DMS153 (cell line): ENCODE results near the gene CCSER1.
"Not testable (repeated sequence)": the region's sequence is repeated elsewhere in the genome, so short reads cannot be mapped to it uniquely, and the experiment has no call there.

ENCODE experiments used
- DNase-seq: peaks from one replicate; lab custom pipeline; 2025; lab: John Stamatoyannopoulos, UW

Gene CCSER1

DNA sequence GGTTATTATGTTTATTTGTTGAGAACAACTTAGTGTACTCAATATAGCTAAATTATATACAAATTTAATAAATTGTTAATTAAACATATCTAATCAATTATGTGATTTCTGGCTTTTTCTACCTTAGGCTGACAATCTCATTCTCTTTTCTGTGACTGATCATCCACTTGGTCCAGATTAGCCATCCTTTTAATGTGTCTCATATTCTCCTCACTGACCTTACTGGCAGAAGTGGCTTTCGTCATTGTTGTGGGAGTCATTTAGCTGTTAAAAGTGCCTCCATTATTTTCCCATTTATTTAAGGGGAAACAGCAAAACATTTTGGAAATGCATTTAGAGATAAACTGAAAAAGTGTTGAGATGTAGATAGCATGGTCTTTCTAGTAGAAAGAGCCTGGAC, 172.2 kb downstream of the CCSER1 start:
- DNase-seq: no peak

DNA sequence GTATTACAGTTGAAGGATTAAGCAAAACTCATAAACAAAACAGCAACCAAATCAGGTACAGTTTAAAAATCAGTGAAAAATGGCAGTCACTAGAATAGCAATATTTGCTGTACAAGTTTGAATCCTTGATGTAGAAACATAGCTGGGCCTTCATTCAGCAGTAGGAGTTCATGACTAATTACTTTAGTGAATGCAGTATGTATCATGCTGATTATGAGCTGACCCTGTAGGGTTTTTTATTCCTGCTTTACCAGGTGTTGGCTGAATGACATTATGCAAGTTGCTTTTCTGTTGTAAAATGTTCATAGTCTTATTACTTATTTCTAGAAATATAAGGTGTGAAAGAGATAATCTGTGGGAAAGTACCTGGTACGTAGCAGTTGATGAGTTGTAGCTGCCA, 179.6 kb downstream of the CCSER1 start:
- DNase-seq: no peak

DNA sequence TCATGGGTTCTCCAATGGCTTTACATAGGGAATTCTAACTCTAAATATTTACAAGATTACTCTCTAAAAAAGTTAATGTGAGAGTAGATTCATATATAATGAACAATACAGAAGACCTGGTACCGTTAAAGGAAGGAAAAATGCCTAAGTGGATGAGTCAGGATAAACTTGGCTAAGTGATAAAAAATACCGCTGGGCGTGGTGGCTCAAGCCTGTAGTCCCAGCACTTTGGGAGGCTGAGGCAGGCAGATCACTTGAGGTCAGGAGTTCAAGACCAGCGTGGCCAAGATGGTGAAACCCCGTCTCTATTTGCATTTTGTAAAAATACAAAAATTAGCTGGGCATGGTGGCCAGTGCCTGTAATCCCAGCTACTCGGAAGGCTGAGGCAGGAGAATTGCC, 189.9 kb downstream of the CCSER1 start:
- not testable (repeated sequence) for DNase-seq

DNA sequence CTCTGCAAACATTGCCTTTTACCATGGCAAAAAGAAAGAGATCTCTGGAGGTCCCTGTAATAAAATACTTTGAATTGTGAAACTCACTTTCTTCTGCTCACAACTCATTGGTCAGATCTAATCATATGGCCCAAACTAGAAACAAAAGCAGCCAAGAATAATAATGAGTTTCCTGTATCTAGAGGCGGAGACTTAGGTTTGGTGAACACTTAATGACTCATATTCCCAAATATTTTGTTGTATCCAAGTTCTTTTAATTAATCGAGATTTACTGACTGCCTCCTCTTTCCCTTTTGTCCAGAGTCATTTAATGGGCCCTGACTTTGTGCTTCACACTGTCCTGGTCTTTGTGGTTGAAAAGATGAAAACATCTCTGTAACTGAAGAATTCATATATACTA, 190.6 kb downstream of the CCSER1 start:
- no peak for DNase-seq

DNA sequence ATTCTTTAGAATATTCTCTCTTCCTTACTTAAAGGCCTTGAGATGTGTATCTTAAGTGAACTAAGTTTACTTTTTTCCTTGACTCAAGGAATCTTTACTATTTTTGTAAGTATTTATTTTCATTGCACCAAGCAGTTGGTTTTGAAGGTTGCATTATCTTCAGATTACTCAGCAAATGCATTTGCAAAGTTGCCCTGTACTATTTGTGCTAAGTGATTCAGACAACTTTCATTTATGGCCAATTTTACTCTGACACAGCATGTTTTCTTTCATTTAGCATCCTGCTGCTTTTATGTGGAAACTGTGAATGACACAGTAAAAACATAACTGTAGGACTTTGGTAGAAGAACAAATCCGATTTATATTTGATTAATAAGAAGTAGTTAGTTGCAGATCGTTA, 191.0 kb downstream of the CCSER1 start:
- no peak for DNase-seq

DNA sequence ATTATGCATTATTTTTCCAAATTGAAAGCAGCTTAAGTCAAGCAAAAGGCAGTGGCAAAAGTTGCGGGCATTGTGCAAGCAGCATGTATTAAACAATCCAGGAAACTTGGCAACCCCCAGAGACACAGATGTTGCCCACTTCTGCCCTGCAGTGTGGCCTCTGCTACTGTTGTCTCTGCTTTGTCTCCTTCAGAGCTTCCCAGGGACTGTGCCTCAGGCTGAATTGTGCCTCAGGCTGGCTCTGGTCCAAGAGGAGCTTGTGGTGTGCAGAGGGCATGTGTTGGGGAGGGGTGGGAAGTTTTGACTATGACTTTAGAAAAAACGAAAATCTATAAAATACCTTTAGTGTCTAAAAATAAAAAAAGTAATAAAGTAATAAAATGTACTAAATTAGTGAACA, 201.4 kb downstream of the CCSER1 start:
- peak; percentile 52 for DNase-seq

DNA sequence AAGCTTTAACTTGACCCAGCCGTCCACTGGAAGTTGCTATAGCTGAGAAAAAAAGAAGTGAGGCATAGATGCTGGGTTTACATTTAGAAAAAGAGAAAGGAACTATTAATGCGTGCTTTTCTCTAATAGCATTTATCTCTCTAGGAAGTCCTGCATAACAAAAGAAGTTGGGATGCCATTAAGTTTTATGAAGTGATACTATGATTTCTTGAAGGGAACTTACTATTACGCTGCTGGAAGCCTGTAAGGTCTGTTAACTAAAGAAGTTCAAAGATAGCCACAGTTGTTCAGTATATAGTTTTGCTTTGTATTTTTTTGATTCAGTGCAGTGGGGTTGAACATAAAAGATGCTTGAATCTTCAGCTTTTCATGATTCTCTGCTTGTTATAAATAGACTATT, 203.4 kb downstream of the CCSER1 start:
- DNase-seq: no peak

DNA sequence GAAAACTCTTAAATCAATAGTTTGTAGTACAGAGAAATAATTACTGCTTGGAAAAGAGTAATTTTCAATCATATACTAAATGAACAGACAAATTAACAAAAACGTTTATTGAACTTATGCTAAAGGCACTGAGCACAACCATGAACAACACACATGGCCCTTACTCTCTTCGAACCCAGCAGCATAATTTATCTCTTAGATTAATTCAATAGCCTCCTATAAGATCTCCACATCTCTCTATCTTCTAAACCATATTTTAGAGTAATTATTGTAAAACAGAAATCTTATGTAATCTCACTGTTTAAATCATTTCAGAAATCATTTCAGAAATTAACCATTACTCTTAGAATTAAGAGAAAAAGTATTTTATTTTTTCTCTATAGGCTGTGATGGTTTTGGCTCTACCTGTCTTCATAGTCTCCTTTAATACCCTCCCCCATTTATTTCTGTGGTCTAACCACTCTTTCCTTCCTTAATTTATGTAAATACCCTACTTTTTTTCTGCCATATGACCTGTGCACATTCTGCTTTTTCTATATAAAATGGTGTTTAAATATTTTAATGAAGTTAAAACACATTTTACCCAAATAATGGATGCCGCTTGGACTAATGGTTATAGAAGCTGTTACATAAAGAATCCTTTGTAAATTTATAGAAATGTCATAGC, 218.5 kb downstream of the CCSER1 start:
- no peak for DNase-seq

DNA sequence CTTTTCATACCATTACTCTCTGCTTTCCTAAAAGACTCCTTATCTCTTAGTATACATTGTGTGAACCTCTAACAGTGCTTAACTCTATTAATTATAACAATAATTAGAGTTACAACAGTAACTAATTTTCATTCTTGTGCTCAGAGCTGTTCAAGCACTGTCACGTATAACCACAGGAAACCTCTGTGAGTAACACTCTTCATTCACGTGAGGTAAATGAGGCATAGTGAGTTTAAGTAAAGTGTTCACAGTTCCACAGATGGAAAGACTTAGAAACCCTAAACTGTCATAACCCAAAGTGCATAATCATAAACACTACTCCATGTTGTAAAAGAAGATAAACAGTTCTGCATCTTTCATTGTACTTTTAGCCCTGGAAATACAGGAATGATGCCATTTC, 222.4 kb downstream of the CCSER1 start:
- DNase-seq: no peak

DNA sequence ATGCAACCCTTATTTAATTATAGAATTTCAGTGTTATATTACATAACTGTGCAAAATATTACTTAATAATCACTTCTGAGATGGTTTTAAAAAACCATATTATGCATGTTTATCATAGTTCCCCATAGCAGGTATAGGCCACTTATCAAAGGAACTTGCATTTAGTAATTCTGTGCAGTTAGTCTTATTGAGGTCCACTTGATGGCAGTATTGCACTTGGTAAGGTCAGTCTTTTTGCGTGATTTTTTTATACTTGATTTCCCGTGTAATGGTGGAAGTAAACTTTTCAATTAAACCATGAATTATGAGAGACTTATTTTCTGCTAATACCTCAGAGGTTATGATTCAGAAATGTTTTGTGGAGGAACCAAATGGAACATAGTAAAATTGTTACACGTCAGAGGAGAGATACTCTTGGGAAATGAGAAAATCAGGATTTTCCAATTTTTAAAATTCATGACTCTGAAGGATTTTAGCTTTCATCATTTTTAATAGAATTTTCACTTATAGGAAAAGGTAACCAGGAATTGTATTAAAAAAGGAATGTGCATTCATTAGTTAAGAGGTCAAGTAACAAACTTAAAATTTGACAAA, 230.0 kb downstream of the CCSER1 start:
- DNase-seq: peak; percentile 57

DNA sequence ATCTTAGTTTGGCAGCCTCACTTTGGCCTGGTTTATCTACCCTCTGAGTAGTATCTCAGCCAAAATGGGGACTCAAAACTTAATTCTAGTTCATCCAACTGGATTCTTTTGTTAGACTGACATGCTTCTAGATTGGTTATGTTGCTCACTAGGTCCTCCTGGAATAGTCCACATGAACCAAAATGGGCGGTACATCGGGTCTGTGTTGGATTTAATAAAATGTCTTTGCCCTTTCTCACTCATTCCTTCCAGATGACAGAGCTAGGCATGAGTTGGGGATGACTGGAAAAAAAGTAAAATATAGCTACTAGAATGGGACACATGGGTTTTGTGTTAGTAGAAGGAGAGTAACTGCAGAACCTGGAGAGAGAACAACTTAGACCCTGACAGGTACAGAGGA, 247.9 kb downstream of the CCSER1 start:
- DNase-seq: no peak

DNA sequence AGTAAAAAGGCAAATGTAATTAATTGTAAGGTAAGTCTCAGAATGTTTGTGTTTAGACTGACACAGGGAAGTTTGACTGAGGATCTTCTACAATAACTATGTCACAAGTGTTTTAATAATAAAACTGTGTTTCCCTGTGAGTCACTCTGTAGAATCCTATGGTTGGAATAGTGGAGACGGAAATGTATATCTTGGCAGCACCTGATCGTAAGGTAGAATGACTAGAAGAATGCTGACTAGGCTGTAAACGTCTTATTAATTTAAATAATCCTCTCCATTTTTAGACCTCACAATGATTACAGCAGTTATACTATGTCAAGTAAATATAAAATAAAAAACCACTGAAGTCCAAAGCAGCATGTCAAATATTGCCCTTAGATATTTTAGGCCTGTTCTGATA, 266.0 kb downstream of the CCSER1 start:
- no peak for DNase-seq

DNA sequence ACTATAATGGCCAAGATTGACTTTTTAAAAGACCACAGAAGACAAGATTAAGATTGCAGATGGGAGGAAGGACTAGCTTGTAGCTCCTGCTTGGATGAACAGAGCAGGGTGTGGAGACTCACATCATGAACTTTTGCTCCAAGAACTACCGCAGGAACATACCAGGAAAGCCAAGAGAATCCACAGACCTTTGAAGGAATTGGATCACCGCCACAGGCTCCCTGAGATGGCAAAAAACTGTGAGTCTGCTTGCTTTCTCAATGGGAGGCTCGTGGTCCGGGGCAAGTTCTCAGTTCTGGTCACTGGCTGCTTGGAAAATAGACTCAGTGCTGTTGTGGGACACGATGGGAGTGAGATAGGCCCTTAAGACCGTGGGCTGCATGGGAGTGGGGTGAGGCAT, 276.6 kb downstream of the CCSER1 start:
- DNase-seq: no peak

DNA sequence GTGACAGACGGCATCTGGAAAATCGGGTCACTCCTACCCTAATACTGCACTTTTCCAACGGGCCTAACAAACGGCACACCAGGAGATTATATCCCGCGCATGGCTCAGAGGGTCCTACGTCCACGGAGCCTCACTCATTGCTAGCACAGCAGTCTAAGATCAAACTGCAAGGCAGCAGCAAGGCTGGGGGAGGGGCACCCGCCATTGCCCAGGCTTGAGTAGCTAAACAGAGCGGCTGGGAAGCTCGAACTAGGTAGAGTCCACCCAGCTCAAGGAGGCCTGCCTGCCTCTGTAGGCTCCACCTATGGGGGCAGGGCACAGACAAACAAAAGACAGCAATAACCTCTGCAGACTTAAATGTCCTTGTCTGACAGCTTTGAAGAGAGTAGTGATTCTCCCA, 280.7 kb downstream of the CCSER1 start:
- not testable (repeated sequence) for DNase-seq

DNA sequence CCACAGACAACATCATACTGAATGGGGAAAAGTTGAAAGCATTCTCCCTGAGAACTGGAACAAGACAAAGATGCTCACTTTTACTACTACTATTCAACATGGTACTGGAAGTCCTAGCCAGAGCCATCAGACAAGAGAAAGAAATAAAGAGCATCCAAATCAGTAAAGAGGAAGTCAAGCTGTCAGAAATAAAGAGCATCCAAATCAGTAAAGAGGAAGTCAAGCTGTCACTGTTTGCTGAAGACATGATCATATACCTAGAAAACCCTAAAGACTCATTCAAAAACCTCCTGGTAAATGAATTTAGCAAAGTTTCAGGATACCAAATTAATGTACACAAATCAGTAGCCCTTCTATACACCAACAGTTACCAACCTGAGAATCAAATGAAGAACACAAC, 285.6 kb downstream of the CCSER1 start:
- not testable (repeated sequence) for DNase-seq

DNA sequence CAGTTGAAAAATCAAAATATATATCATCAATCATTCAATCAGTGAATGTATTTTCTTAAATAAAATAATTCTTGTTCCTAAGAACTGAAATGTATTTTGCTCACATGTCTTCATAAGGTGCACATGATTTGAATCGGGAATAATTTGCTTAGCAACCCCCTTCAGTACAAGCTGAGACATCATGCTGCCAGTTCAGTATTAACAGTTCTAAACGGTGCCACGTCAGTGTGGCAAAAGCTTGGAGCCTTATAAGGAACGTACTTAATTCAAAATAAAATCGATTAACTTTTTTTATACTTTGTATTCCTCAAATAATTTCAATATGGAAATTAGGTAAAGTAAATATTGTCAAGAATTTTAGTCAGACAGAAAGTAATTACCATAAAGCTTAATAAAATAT, 287.9 kb downstream of the CCSER1 start:
- no peak for DNase-seq

DNA sequence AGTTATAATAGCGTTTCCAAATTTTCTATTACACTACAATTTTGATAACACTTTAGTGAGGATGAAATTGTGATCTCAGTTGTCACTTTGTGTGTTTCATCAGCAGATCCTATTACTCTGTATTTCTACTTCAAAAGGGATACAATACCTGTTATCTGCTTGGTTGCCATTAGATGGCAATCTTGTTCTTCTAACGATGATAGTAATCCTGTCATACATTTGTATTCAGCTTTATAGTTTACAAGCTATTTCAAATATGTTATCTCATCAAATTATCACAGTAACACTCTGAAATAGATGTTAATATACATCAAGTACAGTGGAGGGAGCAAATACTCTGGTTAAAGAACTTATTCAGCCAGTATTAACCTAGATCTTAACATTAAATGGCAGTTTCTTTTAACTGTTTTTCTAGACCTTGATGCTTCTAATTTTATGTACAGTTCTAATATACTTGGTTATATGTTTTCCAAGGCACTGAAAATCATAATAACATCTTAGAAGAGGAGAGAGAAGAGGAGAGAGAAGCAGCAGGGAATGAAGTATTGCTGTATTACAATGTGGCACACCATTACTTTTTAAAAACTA, 292.0 kb downstream of the CCSER1 start:
- DNase-seq: peak; percentile 49

DNA sequence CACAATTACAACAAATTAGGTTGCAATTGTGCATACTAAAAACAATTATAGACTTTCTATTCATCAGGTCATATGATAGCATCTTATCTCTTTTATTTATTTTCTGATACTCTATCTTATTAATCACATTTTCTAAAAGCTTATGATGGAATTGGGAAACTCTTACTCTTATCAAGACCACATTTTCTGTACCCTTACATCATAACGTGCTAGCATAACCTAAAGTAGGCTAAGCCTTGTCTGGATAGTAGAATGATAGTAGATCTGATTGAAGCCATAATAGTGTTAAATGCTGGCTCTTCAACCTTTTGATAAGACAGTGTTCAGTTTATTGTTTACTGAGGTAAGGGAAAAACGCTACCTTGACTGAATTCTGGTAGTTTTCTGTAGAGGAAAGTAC, 294.0 kb downstream of the CCSER1 start:
- no peak for DNase-seq

DNA sequence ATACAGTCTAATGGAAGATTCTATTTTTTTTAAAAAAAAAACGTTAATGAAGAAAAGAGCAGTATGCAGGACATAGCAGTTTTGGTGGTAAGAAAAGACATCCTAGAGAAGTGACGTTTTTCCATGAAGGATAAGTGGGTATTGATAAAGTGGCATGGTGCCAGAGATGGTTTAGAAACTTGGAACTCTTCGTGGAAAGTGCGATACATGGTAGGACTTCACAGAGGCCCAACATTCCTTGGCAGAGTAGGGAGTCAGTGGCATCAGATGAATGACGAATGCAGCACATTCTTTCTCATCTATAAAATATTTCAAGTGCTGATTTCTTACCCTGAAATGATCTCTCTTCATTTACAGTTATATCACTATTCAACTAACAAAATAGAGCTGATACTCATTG, 298.7 kb downstream of the CCSER1 start:
- no peak for DNase-seq

DNA sequence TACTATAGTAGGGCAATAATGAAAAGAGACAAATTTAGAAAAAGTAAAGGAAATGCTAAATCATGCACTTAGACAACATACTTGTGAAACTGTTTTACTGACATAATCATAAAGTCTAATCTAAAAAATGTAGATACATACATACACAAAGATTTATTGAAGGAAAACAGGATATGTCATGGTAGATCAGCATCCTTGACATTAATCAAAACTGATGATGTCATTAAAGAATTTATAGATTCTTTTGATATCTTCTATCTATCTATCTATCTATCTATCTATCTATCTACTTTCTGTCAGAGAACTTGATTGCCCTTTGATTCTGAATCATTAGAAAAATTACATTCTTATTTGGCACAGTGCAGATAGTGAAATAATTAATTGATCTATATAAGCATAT, 311.3 kb downstream of the CCSER1 start:
- no peak for DNase-seq

DNA sequence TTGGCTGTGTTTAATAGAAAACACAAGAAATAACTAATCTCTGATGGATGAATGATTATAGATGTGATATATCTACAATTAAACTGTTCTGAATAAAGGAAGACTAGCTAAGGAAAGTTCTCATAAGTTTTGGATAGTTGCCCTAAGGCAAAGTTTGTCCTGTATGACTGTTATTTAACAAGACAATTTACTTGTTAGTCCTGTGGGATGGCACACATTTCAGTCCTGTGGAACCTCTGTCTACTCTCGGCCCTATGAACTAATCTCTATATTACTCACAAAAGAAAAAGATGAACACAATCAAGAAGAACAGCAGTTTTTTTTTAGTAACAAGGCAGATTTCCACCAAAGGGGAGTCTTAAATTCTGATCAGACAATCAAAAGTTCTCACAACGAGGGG, 314.6 kb downstream of the CCSER1 start:
- no peak for DNase-seq

DNA sequence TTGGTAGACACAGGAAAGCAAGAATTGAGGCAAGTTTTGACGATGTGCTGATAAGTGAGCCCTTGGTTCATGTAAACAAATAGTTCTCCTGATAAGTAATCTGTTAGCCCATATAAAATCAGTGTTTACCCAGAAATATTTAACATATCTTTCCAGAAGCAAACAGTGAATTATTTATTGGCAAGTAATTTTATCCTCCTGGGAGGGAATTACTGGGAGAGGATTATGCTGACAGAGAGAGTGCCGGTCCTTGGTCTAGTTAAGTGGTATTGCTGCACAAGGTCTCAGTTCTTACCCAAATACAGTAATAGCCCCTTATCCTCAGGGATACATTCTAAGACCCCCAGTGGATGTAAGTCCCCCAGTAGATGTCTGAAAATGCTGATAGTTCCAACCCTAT, 315.4 kb downstream of the CCSER1 start:
- DNase-seq: no peak

DNA sequence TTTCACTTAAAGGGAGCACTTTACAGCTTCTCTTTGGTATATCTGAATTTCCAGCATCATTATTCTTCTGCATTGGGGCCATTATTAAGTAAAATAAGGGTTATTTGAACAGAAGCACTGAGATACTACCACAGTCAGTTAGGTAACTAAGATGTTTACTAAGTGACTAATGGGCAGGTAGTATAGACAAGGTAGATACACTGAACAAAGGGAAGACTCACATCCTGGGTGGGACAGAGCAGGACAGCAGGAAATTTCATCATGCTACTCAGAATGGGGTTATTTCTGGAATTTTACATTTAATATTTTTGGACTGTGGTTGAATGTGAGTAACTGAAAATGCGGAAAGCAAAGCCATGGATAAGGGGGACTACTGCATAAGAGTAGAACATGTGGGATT, 316.0 kb downstream of the CCSER1 start:
- DNase-seq: no peak

DNA sequence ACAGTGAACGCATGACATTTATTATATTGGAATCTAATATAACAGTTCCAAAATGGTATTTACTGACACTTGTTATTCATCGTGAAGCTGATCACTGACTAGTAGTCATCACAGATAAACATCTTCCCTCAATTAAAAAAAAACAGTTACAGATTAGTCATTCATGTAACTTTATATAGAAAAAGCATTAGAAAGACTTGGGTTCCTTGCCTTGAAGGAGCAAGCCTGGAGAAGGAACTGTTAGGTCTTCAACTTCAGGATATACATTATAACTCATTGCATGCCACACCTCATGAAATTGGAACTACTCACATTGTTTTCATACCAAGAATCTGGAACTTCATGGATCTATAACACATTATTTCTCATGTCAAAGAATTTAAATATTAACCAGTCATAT, 317.7 kb downstream of the CCSER1 start:
- DNase-seq: no peak
